Measurements from ENCODE around the gene PRICKLE2. TPM values are rescaled to one million over a fixed set of nuclear protein-coding genes. Genes with fewer than 3 reads are reported as not detected.

Gene PRICKLE2
- total and polyA plus RNA-seq, 2 donors: 1.0 to 1.2 TPM

- H3K27ac ChIP-seq (ENCODE audit: low read depth in 1 of 2, low read length in 1 of 2): no peak overlapping the region
- no peaks in the 10 kb centered on the region for H3K36me3 ChIP-seq (ENCODE audit: control insufficient read depth in 2 of 2, insufficient read depth in 2 of 2, low read length in 1 of 2)
- peaks cover 0 to 5% of the 10 kb centered on the region in 2 donors for H3K27me3 ChIP-seq (ENCODE audit: control insufficient read depth in 2 of 2, insufficient read depth in 1 of 2, low read length in 1 of 2)
- H3K4me1 ChIP-seq (ENCODE audit: control insufficient read depth in 2 of 2, insufficient read depth in 2 of 2, low read length in 2 of 2): no peaks in the 10 kb centered on the region
- DNase-seq (ENCODE audit: low read depth in 6 of 9, low spot score in 9 of 9): no peak
- no peak overlapping the region for H3K4me3 ChIP-seq (ENCODE audit: low read length in 2 of 2)
- no peaks in the 10 kb centered on the region for H3K9me3 ChIP-seq (ENCODE audit: control insufficient read depth in 2 of 2, insufficient read depth in 1 of 2, low read length in 1 of 2)
Observed at GRCh38 chr3:64053117-64053516, 172.1 kb downstream of the PRICKLE2 start.

- H3K27ac ChIP-seq (ENCODE audit: low read depth in 1 of 2, low read length in 1 of 2): no peak overlapping the region
- H3K27me3 ChIP-seq (ENCODE audit: control insufficient read depth in 2 of 2, insufficient read depth in 1 of 2, low read length in 1 of 2): peaks cover 0 to 16% of the 10 kb centered on the region in 2 donors
- 89% methylated on average over 4 of the region's 4 CpGs for WGBS
- H3K9me3 ChIP-seq (ENCODE audit: control insufficient read depth in 2 of 2, insufficient read depth in 1 of 2, low read length in 1 of 2): no peaks in the 10 kb centered on the region
- H3K4me3 ChIP-seq (ENCODE audit: low read length in 2 of 2): no peak overlapping the region
- no peak for DNase-seq (ENCODE audit: low read depth in 6 of 9, low spot score in 9 of 9)
- H3K36me3 ChIP-seq (ENCODE audit: control insufficient read depth in 2 of 2, insufficient read depth in 2 of 2, low read length in 1 of 2): no peaks in the 10 kb centered on the region
- no peaks in the 10 kb centered on the region for H3K4me1 ChIP-seq (ENCODE audit: control insufficient read depth in 2 of 2, insufficient read depth in 2 of 2, low read length in 2 of 2)
Observed at GRCh38 chr3:64049832-64050231, 175.4 kb downstream of the PRICKLE2 start.

- 85% methylated on average over 3 of the region's 3 CpGs for WGBS
- Histone ChIP-seq H3K36me3 (ENCODE audit: control insufficient read depth in 2 of 2, insufficient read depth in 2 of 2, low read length in 1 of 2) (no peaks in the 10 kb centered on the region), H3K27ac (ENCODE audit: low read depth in 1 of 2, low read length in 1 of 2) (no peak overlapping the region), H3K27me3 (ENCODE audit: control insufficient read depth in 2 of 2, insufficient read depth in 1 of 2, low read length in 1 of 2) (peaks cover 0 to 16% of the 10 kb centered on the region in 2 donors), H3K9me3 (ENCODE audit: control insufficient read depth in 2 of 2, insufficient read depth in 1 of 2, low read length in 1 of 2) (no peaks in the 10 kb centered on the region), H3K4me3 (ENCODE audit: low read length in 2 of 2) (no peak overlapping the region), H3K4me1 (ENCODE audit: control insufficient read depth in 2 of 2, insufficient read depth in 2 of 2, low read length in 2 of 2) (no peaks in the 10 kb centered on the region)
- DNase-seq (ENCODE audit: low read depth in 6 of 9, low spot score in 9 of 9): no peak
Observed at GRCh38 chr3:64049136-64049535, 176.1 kb downstream of the PRICKLE2 start.

GRCh38 chr3:64048631-64049061 lies 176.6 kb downstream of the PRICKLE2 start:
- H3K9me3 ChIP-seq (ENCODE audit: control insufficient read depth in 2 of 2, insufficient read depth in 1 of 2, low read length in 1 of 2): no peaks in the 10 kb centered on the region
- H3K4me3 ChIP-seq (ENCODE audit: low read length in 2 of 2): no peak overlapping the region
- 16% methylated on average over 3 of the region's 3 CpGs for WGBS
- H3K27me3 ChIP-seq (ENCODE audit: control insufficient read depth in 2 of 2, insufficient read depth in 1 of 2, low read length in 1 of 2): peaks cover 0 to 16% of the 10 kb centered on the region in 2 donors
- no peaks in the 10 kb centered on the region for H3K4me1 ChIP-seq (ENCODE audit: control insufficient read depth in 2 of 2, insufficient read depth in 2 of 2, low read length in 2 of 2)
- H3K27ac ChIP-seq (ENCODE audit: low read depth in 1 of 2, low read length in 1 of 2): no peak overlapping the region
- H3K36me3 ChIP-seq (ENCODE audit: control insufficient read depth in 2 of 2, insufficient read depth in 2 of 2, low read length in 1 of 2): no peaks in the 10 kb centered on the region
- DNase-seq (ENCODE audit: low read depth in 6 of 9, low spot score in 9 of 9): no peak

- Histone ChIP-seq H3K36me3 (ENCODE audit: control insufficient read depth in 2 of 2, insufficient read depth in 2 of 2, low read length in 1 of 2) (no peaks in the 10 kb centered on the region), H3K4me1 (ENCODE audit: control insufficient read depth in 2 of 2, insufficient read depth in 2 of 2, low read length in 2 of 2) (no peaks in the 10 kb centered on the region), H3K27me3 (ENCODE audit: control insufficient read depth in 2 of 2, insufficient read depth in 1 of 2, low read length in 1 of 2) (peaks cover 0 to 16% of the 10 kb centered on the region in 2 donors), H3K27ac (ENCODE audit: low read depth in 1 of 2, low read length in 1 of 2) (no peak overlapping the region), H3K4me3 (ENCODE audit: low read length in 2 of 2) (no peak overlapping the region), H3K9me3 (ENCODE audit: control insufficient read depth in 2 of 2, insufficient read depth in 1 of 2, low read length in 1 of 2) (no peaks in the 10 kb centered on the region)
- 84% methylated on average over 7 of the region's 7 CpGs for WGBS
- no peak for DNase-seq (ENCODE audit: low read depth in 6 of 9, low spot score in 9 of 9)
Observed at GRCh38 chr3:64047787-64048186, 177.5 kb downstream of the PRICKLE2 start.

GRCh38 chr3:64046996-64047594 lies 178.2 kb downstream of the PRICKLE2 start:
- Histone ChIP-seq H3K4me1 (ENCODE audit: control insufficient read depth in 2 of 2, insufficient read depth in 2 of 2, low read length in 2 of 2) (no peaks in the 10 kb centered on the region), H3K36me3 (ENCODE audit: control insufficient read depth in 2 of 2, insufficient read depth in 2 of 2, low read length in 1 of 2) (no peaks in the 10 kb centered on the region), H3K4me3 (ENCODE audit: low read length in 2 of 2) (no peak overlapping the region), H3K27me3 (ENCODE audit: control insufficient read depth in 2 of 2, insufficient read depth in 1 of 2, low read length in 1 of 2) (peaks cover 0 to 16% of the 10 kb centered on the region in 2 donors), H3K9me3 (ENCODE audit: control insufficient read depth in 2 of 2, insufficient read depth in 1 of 2, low read length in 1 of 2) (no peaks in the 10 kb centered on the region), H3K27ac (ENCODE audit: low read depth in 1 of 2, low read length in 1 of 2) (no peak overlapping the region)
- WGBS: 74% methylated on average over 6 of the region's 6 CpGs
- DNase-seq (ENCODE audit: low read depth in 6 of 9, low spot score in 9 of 9): no peak

GRCh38 chr3:64046592-64046991 lies 178.7 kb downstream of the PRICKLE2 start:
- Histone ChIP-seq H3K4me1 (ENCODE audit: control insufficient read depth in 2 of 2, insufficient read depth in 2 of 2, low read length in 2 of 2) (no peaks in the 10 kb centered on the region), H3K9me3 (ENCODE audit: control insufficient read depth in 2 of 2, insufficient read depth in 1 of 2, low read length in 1 of 2) (no peaks in the 10 kb centered on the region), H3K4me3 (ENCODE audit: low read length in 2 of 2) (no peak overlapping the region), H3K27ac (ENCODE audit: low read depth in 1 of 2, low read length in 1 of 2) (no peak overlapping the region), H3K27me3 (ENCODE audit: control insufficient read depth in 2 of 2, insufficient read depth in 1 of 2, low read length in 1 of 2) (peaks cover 0 to 16% of the 10 kb centered on the region in 2 donors), H3K36me3 (ENCODE audit: control insufficient read depth in 2 of 2, insufficient read depth in 2 of 2, low read length in 1 of 2) (no peaks in the 10 kb centered on the region)
- WGBS: 87% methylated on average over 3 of the region's 3 CpGs
- no peak for DNase-seq (ENCODE audit: low read depth in 6 of 9, low spot score in 9 of 9)

GRCh38 chr3:64042952-64043351 lies 182.3 kb downstream of the PRICKLE2 start:
- 71% methylated on average over 1 of the region's 1 CpG for WGBS
- no peak for DNase-seq (ENCODE audit: low read depth in 6 of 9, low spot score in 9 of 9)
- Histone ChIP-seq H3K36me3 (ENCODE audit: control insufficient read depth in 2 of 2, insufficient read depth in 2 of 2, low read length in 1 of 2) (no peaks in the 10 kb centered on the region), H3K4me1 (ENCODE audit: control insufficient read depth in 2 of 2, insufficient read depth in 2 of 2, low read length in 2 of 2) (no peaks in the 10 kb centered on the region), H3K27me3 (ENCODE audit: control insufficient read depth in 2 of 2, insufficient read depth in 1 of 2, low read length in 1 of 2) (peaks cover 0 to 13% of the 10 kb centered on the region in 2 donors), H3K4me3 (ENCODE audit: low read length in 2 of 2) (no peak overlapping the region), H3K27ac (ENCODE audit: low read depth in 1 of 2, low read length in 1 of 2) (no peak overlapping the region), H3K9me3 (ENCODE audit: control insufficient read depth in 2 of 2, insufficient read depth in 1 of 2, low read length in 1 of 2) (no peaks in the 10 kb centered on the region)
